Measurements from ENCODE around the gene CABP1. TPM values are rescaled to one million over a fixed set of nuclear protein-coding genes. Genes with fewer than 3 reads are reported as not detected.

Gene CABP1
- total RNA-seq, 6 experiments from 2014 or later: 0.09 to 2.2 (median 1.4) TPM

- H3K4me3 Mint-ChIP-seq: no peak overlapping the region
- TF ChIP-seq CTCF (IDR thresholded peaks at IDR 0.05): no peak
- peak overlapping the region; percentile 16; the same call in 1 of the 2 replicates for H3K27ac Mint-ChIP-seq
- H3K9me3 Mint-ChIP-seq: no peaks in the 10 kb centered on the region
- peaks cover 21% of the 10 kb centered on the region; the same call in 1 of the 2 replicates for H3K36me3 Mint-ChIP-seq (ENCODE audit: low read depth)
- no peaks in the 10 kb centered on the region; the same call in 1 of the 2 replicates for H3K27me3 Mint-ChIP-seq (ENCODE audit: insufficient read depth)
- H3K4me1 Mint-ChIP-seq (ENCODE audit: low read depth): peaks cover 6% of the 10 kb centered on the region
- no peak for DNase-seq
Observed at GRCh38 chr12:120703311-120703942, 63.0 kb downstream of the CABP1 start.

GRCh38 chr12:120705618-120706017, 65.2 kb downstream of the CABP1 start:
- Mint-ChIP-seq H3K4me1 (ENCODE audit: low read depth) (peaks cover 13% of the 10 kb centered on the region), H3K36me3 (ENCODE audit: low read depth) (peaks cover 16% of the 10 kb centered on the region; the same call in 1 of the 2 replicates), H3K27me3 (ENCODE audit: insufficient read depth) (no peaks in the 10 kb centered on the region; the same call in 1 of the 2 replicates), H3K9me3 (no peaks in the 10 kb centered on the region), H3K27ac (no peak overlapping the region), H3K4me3 (no peak overlapping the region)
- TF ChIP-seq CTCF (IDR thresholded peaks at IDR 0.05): no peak
- no peak for DNase-seq

- no peak overlapping the region for H3K4me3 Mint-ChIP-seq
- no peak for TF ChIP-seq CTCF (IDR thresholded peaks at IDR 0.05)
Observed at GRCh38 chr12:120706029-120706428, 65.6 kb downstream of the CABP1 start.

GRCh38 chr12:120708651-120709050, 68.2 kb downstream of the CABP1 start:
- no peaks in the 10 kb centered on the region for H3K27me3 Mint-ChIP-seq (ENCODE audit: insufficient read depth)
- peak overlapping the region; percentile 9; the same call in 1 of the 2 replicates for H3K27ac Mint-ChIP-seq

More at GRCh38 chr12:120706029-120706428, 65.6 kb downstream of the CABP1 start:
- H3K27me3 Mint-ChIP-seq (ENCODE audit: insufficient read depth): no peaks in the 10 kb centered on the region; the same call in 1 of the 2 replicates
- H3K36me3 Mint-ChIP-seq (ENCODE audit: low read depth): peaks cover 13% of the 10 kb centered on the region; the same call in 1 of the 2 replicates
- no peaks in the 10 kb centered on the region for H3K9me3 Mint-ChIP-seq
- peaks cover 13% of the 10 kb centered on the region for H3K4me1 Mint-ChIP-seq (ENCODE audit: low read depth)
- no peak for DNase-seq
- H3K27ac Mint-ChIP-seq: peak overlapping the region; percentile 53

GRCh38 chr12:120710031-120710804, 69.8 kb downstream of the CABP1 start, which contains the start of gene UNC119B:
Gene UNC119B (plus strand): TSS chr12:120710458. CDS start chr12:120710475, 17 bp downstream.
- peaks cover 42% of the 10 kb centered on the region for H3K4me1 Mint-ChIP-seq (ENCODE audit: low read depth)
- no peaks in the 10 kb centered on the region for H3K27me3 Mint-ChIP-seq (ENCODE audit: insufficient read depth)
- DNase-seq: peak; percentile 27
- H3K36me3 Mint-ChIP-seq (ENCODE audit: low read depth): peaks cover 13% of the 10 kb centered on the region
- peak within 1 kb of the TSS; percentile 89 for H3K4me3 Mint-ChIP-seq
- TF ChIP-seq CTCF (IDR thresholded peaks at IDR 0.05): no peak
- no peaks in the 10 kb centered on the region for H3K9me3 Mint-ChIP-seq
- H3K27ac Mint-ChIP-seq: peak within 1 kb of the TSS; percentile 74

More at GRCh38 chr12:120708651-120709050, 68.2 kb downstream of the CABP1 start:
- peaks cover 10% of the 10 kb centered on the region for H3K36me3 Mint-ChIP-seq (ENCODE audit: low read depth)
- DNase-seq: no peak
- H3K4me3 Mint-ChIP-seq: no peak overlapping the region
- no peak for TF ChIP-seq CTCF (IDR thresholded peaks at IDR 0.05)
- no peaks in the 10 kb centered on the region for H3K9me3 Mint-ChIP-seq
- H3K4me1 Mint-ChIP-seq (ENCODE audit: low read depth): peaks cover 38% of the 10 kb centered on the region
